ENCODE data around the gene GADD45GIP1.
"Not testable (repeated sequence)": the region's sequence is repeated elsewhere in the genome, so short reads cannot be mapped to it uniquely, and the experiment has no call there.

Gene GADD45GIP1

GRCh38 chr19:12932392-12933286, 24.4 kb downstream of the GADD45GIP1 start:
- H3K36me3 Mint-ChIP-seq (ENCODE audit: low read depth), result peaks cover 57% of the 10 kb centered on the region
- H3K4me3 Mint-ChIP-seq, result peak overlapping the region; percentile 97
- no peaks in the 10 kb centered on the region for H3K9me3 Mint-ChIP-seq
- no peak for DNase-seq
- peak overlapping the region; percentile 94 for H3K27ac Mint-ChIP-seq
- H3K27me3 Mint-ChIP-seq, result no peaks in the 10 kb centered on the region
- peaks cover 42% of the 10 kb centered on the region for H3K4me1 Mint-ChIP-seq (ENCODE audit: low read depth)

- Mint-ChIP-seq H3K9me3 (no peaks in the 10 kb centered on the region), H3K4me1 (ENCODE audit: low read depth) (peaks cover 29% of the 10 kb centered on the region), H3K36me3 (ENCODE audit: low read depth) (peaks cover 80% of the 10 kb centered on the region), H3K27ac (peak overlapping the region; percentile 6), H3K4me3 (no peak overlapping the region), H3K27me3 (no peaks in the 10 kb centered on the region)
- DNase-seq, result no peak
Observed at GRCh38 chr19:12930002-12930645, 26.9 kb downstream of the GADD45GIP1 start.

DNA sequence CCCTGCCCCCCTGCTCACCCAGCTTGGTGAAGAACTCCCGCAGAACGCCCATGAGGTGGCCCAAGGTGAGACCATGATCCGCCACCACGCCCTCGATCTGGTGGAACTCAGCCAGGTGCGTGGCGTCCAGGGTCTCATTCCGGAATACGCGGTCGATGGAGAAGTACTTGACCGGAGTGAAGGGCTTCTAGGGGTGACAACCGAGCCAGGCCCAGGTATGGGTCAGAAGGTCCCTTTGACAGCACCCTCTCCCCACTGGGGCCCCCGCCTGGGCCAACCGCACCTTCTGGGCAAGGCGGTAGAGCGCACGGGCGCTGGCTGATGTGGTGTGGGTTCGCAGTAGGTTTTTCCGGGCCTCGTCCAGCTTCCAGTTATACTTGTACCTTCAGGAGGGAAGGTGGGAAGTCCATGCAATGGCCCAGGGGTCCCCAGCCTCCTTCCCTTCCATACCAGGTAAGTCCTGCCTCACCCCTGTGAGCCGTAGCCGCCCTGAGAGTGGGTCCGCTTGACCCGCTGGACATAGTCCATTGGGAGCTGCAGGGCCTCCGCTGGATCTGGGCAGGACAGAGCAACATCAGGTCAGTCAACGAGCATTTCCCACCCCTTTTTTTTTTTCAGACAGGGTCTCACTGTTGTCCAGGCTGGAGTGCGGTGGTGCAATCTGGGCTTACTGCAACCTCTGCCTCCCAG, 32.3 kb downstream of the GADD45GIP1 start:
- Mint-ChIP-seq H3K27me3 (no peaks in the 10 kb centered on the region), H3K9me3 (no peaks in the 10 kb centered on the region), H3K4me1 (ENCODE audit: low read depth) (peaks cover 5% of the 10 kb centered on the region), H3K27ac (no peak overlapping the region), H3K4me3 (no peak overlapping the region), H3K36me3 (ENCODE audit: low read depth) (peaks cover 88% of the 10 kb centered on the region)
- DNase-seq, result no peak

DNA sequence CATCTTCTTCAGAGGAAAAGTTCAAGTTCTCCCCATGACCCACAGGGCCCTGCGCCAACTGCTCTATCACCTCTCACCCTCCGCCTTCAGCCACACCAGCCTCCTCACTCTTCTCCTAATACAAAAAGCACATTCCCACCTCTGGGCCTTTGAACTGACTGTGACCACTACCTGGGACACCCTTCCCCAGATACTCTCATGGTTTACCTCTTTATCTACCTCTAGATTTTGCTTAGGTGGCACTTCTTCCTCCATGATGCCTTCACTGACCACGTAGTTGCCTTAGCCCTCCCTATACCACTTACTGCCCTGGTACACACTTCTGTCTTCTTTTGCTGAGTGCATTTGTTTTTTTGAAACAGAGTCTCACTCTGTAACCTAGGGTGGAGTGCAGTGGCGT, 34.1 kb downstream of the GADD45GIP1 start:
- H3K4me1 Mint-ChIP-seq (ENCODE audit: low read depth), result peaks cover 16% of the 10 kb centered on the region
- no peak for DNase-seq
- H3K27ac Mint-ChIP-seq, result no peak overlapping the region
- no peak overlapping the region for H3K4me3 Mint-ChIP-seq
- H3K36me3 Mint-ChIP-seq (ENCODE audit: low read depth), result peaks cover 73% of the 10 kb centered on the region
- no peaks in the 10 kb centered on the region for H3K27me3 Mint-ChIP-seq
- peaks cover 2% of the 10 kb centered on the region for H3K9me3 Mint-ChIP-seq

DNA sequence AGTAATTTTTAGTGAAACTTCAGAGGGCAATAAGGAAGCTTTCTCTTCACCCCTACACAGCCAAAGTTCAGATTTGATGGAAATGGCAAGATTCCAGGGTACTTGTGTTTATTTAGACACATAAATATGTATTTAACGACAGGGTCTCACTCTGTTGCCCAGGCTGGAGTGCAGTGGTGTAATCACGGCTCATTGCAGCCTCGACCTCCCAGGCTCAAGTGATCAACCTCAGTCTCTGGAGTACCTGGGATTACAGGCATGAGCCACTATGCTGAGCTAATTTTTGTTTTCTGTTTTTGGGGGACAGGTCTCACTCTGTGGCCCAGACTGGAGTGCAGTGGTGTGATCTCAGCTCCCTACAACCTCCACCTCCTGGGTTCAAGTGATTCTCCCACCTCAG, 36.0 kb downstream of the GADD45GIP1 start:
- no peak overlapping the region for H3K4me3 Mint-ChIP-seq
- peaks cover 2% of the 10 kb centered on the region for H3K9me3 Mint-ChIP-seq
- no peak for DNase-seq
- no peaks in the 10 kb centered on the region for H3K27me3 Mint-ChIP-seq
- H3K27ac Mint-ChIP-seq, result no peak overlapping the region
- peaks cover 16% of the 10 kb centered on the region for H3K4me1 Mint-ChIP-seq (ENCODE audit: low read depth)
- H3K36me3 Mint-ChIP-seq (ENCODE audit: low read depth), result peaks cover 56% of the 10 kb centered on the region

GRCh38 chr19:12918253-12918652, 38.8 kb downstream of the GADD45GIP1 start:
- Mint-ChIP-seq H3K4me3 (peak overlapping the region; percentile 51), H3K4me1 (ENCODE audit: low read depth) (peaks cover 33% of the 10 kb centered on the region)

DNA sequence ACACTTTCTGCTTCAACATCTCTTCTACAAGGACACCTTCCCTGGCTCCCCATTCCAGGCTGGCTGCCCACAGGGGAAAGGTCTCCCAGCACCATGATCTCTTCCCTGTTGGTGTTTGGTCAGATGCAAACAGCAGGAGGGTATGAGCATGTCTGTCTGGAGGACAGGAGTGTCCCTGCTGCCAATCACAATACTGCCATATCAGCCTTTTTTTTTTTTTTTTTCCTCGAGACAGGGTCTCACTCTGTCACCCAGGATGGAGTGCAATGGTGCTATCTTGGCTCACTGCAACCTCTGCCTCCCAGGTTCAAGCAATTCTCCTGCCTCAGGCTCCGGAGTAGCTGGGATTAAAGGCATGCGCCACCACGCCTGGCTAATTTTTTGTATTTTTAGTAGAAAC, 41.2 kb downstream of the GADD45GIP1 start:
- not testable (repeated sequence) for DNase-seq; H3K9me3 Mint-ChIP-seq; H3K36me3 Mint-ChIP-seq (ENCODE audit: low read depth); H3K27ac Mint-ChIP-seq; H3K27me3 Mint-ChIP-seq; H3K4me3 Mint-ChIP-seq
- peaks cover 35% of the 10 kb centered on the region for H3K4me1 Mint-ChIP-seq (ENCODE audit: low read depth)

More at GRCh38 chr19:12918253-12918652, 38.8 kb downstream of the GADD45GIP1 start:
- Mint-ChIP-seq H3K27me3 (no peaks in the 10 kb centered on the region), H3K9me3 (peaks cover 2% of the 10 kb centered on the region), H3K36me3 (ENCODE audit: low read depth) (peaks cover 28% of the 10 kb centered on the region), H3K27ac (peak overlapping the region; percentile 95)
- no peak for DNase-seq

- H3K27me3 Mint-ChIP-seq, result no peaks in the 10 kb centered on the region
- H3K27ac Mint-ChIP-seq, result peak overlapping the region; percentile 87
- H3K4me1 Mint-ChIP-seq (ENCODE audit: low read depth), result peaks cover 26% of the 10 kb centered on the region
- no peaks in the 10 kb centered on the region for H3K36me3 Mint-ChIP-seq (ENCODE audit: low read depth)
- DNase-seq, result peak; percentile 60
- H3K9me3 Mint-ChIP-seq, result peaks cover 2% of the 10 kb centered on the region
- H3K4me3 Mint-ChIP-seq, result peak overlapping the region; percentile 15
Observed at GRCh38 chr19:12913851-12914690, 43.0 kb downstream of the GADD45GIP1 start.

DNA sequence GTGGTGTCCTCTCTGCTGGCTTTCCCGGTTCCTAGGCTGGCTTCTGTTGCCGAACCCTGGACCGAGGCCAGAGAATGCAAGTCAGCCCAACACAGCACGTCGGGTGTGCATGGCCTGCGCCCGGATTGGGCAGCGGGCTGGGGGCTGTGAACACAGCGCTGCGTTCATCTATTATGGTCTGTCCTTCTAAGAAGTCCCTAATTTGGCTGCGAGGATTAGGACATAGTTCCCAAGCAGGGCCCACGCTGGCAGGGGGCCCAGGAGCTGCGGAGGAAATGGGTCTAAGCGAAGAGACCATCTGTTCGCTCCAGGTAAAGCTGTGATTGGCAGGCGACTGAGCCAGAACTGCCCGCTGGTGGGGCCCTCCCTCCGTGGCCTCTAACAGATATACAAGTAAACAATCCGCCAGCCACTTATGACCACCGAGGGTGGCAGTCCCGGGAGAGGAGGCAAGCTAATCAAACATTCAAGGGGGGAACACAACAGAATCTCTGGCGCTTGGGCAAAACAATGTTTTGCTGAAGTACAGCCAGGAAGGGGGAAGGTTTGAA, 43.9 kb downstream of the GADD45GIP1 start:
- H3K9me3 Mint-ChIP-seq, result no peaks in the 10 kb centered on the region
- H3K27ac Mint-ChIP-seq, result no peak overlapping the region
- no peak for DNase-seq
- no peaks in the 10 kb centered on the region for H3K27me3 Mint-ChIP-seq
- H3K4me3 Mint-ChIP-seq, result no peak overlapping the region
- H3K4me1 Mint-ChIP-seq (ENCODE audit: low read depth), result peaks cover 20% of the 10 kb centered on the region
- no peaks in the 10 kb centered on the region for H3K36me3 Mint-ChIP-seq (ENCODE audit: low read depth)

GRCh38 chr19:12912571-12912970, 44.5 kb downstream of the GADD45GIP1 start:
- Mint-ChIP-seq H3K9me3 (no peaks in the 10 kb centered on the region), H3K4me1 (ENCODE audit: low read depth) (peaks cover 20% of the 10 kb centered on the region), H3K27me3 (no peaks in the 10 kb centered on the region), H3K4me3 (no peak overlapping the region), H3K27ac (no peak overlapping the region), H3K36me3 (ENCODE audit: low read depth) (no peaks in the 10 kb centered on the region)
- DNase-seq, result no peak

GRCh38 chr19:12907166-12907565, 49.9 kb downstream of the GADD45GIP1 start:
- Mint-ChIP-seq H3K27ac (no peak overlapping the region), H3K27me3 (no peaks in the 10 kb centered on the region), H3K36me3 (ENCODE audit: low read depth) (peaks cover 22% of the 10 kb centered on the region), H3K4me3 (no peak overlapping the region), H3K9me3 (no peaks in the 10 kb centered on the region), H3K4me1 (ENCODE audit: low read depth) (peaks cover 1% of the 10 kb centered on the region)
- DNase-seq, result no peak

Measured in activated T-cell treated with anti-CD3 and anti-CD28 coated beads, Interleukin-2, amount 50 U/mL, for 24 hours (primary cell).